ENCODE results near the gene HP.
"Not testable (repeated sequence)": the region's sequence is repeated elsewhere in the genome, so short reads cannot be mapped to it uniquely, and the experiment has no call there.

DNA sequence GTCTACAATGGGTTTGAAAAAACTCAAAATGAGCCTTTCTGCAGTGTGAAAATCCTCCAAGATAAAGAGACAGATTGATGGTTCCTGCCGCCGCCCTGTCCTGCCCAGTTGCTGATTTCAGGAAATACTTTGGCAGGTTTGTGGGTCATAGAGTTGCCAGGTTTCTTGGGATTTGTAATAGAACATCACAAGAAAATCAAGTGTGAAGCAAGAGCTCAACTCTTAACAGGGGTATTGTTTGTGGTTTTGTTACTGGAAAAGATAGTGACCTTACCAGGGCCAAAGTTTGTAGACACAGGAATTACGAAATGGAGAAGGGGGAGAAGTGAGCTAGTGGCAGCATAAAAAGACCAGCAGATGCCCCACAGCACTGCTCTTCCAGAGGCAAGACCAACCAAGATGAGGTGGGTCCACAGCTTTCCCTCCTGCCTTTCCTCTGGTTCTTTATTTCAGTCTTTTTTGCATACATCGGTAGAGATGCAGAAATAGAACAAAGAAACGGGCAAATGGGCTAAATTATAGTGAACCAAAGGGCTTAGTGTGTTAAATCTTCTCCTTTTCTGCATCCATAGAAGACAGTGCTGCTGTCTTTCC, at the start of gene HP:
- not testable (repeated sequence) for TF ChIP-seq EZH2 (IDR thresholded peaks at IDR 0.05; ENCODE audit: borderline replicate concordance, insufficient read depth, low read depth, low read length, poor library complexity, severe bottlenecking)
- TF ChIP-seq, protein P1, sequence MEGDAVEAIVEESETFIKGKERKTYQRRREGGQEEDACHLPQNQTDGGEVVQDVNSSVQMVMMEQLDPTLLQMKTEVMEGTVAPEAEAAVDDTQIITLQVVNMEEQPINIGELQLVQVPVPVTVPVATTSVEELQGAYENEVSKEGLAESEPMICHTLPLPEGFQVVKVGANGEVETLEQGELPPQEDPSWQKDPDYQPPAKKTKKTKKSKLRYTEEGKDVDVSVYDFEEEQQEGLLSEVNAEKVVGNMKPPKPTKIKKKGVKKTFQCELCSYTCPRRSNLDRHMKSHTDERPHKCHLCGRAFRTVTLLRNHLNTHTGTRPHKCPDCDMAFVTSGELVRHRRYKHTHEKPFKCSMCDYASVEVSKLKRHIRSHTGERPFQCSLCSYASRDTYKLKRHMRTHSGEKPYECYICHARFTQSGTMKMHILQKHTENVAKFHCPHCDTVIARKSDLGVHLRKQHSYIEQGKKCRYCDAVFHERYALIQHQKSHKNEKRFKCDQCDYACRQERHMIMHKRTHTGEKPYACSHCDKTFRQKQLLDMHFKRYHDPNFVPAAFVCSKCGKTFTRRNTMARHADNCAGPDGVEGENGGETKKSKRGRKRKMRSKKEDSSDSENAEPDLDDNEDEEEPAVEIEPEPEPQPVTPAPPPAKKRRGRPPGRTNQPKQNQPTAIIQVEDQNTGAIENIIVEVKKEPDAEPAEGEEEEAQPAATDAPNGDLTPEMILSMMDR (IDR thresholded peaks at IDR 0.05) = not testable (repeated sequence)
